DOHH2 (cell line): ENCODE measurements around the gene EVX1.

Experiments
- H3F3A ChIP-seq: fragments of 200-600 bp; sonication (generic), shearing (Covaris generic); 2 replicates; pipeline ENCODE4 v1.6.0; 2016; ENCODE audit warnings: antibody characterized with exemption, mild to moderate bottlenecking; ENCODE audit not compliant: control insufficient read depth, insufficient read depth
- H3K27ac ChIP-seq: fragments of 200-600 bp; sonication (generic); 2 replicates; pipeline ENCODE4 v1.5.1; 2014; ENCODE audit warnings: low read depth, mild to moderate bottlenecking, low read length, moderate library complexity
- H3K27me3 ChIP-seq: fragments of 200-600 bp; sonication (generic); 2 replicates; pipeline ENCODE4 v1.6.1; 2014; ENCODE audit warnings: mild to moderate bottlenecking, low read length, mixed read lengths; ENCODE audit not compliant: control insufficient read depth
- H3K36me3 ChIP-seq: fragments of 200-600 bp; sonication (generic); 2 replicates; pipeline ENCODE4 v1.6.1; 2014; ENCODE audit warnings: mild to moderate bottlenecking, low read length, moderate library complexity, mixed read lengths; ENCODE audit not compliant: control insufficient read depth
- H3K4me1 ChIP-seq: fragments of 200-600 bp; sonication (generic); 2 replicates; pipeline ENCODE4 v1.6.1; 2014; ENCODE audit warnings: mild to moderate bottlenecking, low read length, mixed read lengths; ENCODE audit not compliant: control insufficient read depth
- H3K4me2 ChIP-seq: fragments of 200-600 bp; sonication (generic); 2 replicates; pipeline ENCODE4 v1.6.0; 2014; ENCODE audit warnings: mild to moderate bottlenecking, low read length, moderate library complexity
- H3K4me3 ChIP-seq: fragments of 200-600 bp; sonication (generic); 2 replicates; pipeline ENCODE4 v1.5.1; 2014; ENCODE audit warnings: mild to moderate bottlenecking, low read length, mixed read lengths
- H3K79me2 ChIP-seq: fragments of 200-600 bp; sonication (generic); 2 replicates; pipeline ENCODE4 v1.6.1; 2014; ENCODE audit warnings: mild to moderate bottlenecking, low read length, mixed read lengths; ENCODE audit not compliant: control insufficient read depth
- H3K9me2 ChIP-seq: fragments of 200-600 bp; sonication (generic); replicated peaks from 2 replicates; pipeline ENCODE4 v1.6.1; 2014; ENCODE audit warnings: mild to moderate bottlenecking, low read length, mixed read lengths; ENCODE audit not compliant: control insufficient read depth
- H3K9me3 ChIP-seq: fragments of 200-600 bp; sonication (generic); 2 replicates; pipeline ENCODE4 v1.6.1; 2014; ENCODE audit warnings: antibody characterized with exemption, low read length, mixed read lengths; ENCODE audit not compliant: control insufficient read depth, insufficient read depth
- H4K20me1 ChIP-seq: fragments of 200-600 bp; sonication (generic); 2 replicates; pipeline ENCODE4 v1.6.0; 2014; ENCODE audit warnings: low read depth, mild to moderate bottlenecking, antibody characterized with exemption, low read length, moderate library complexity; ENCODE audit not compliant: control insufficient read depth, insufficient read depth
- EZH2phosphoT487 ChIP-seq: fragments of 200-600 bp; sonication (generic); IDR thresholded peaks from 2 replicates; pipeline ENCODE4 v1.6.1; 2017; ENCODE audit warnings: borderline replicate concordance, mild to moderate bottlenecking, antibody characterized with exemption, low read length, moderate library complexity, mixed read lengths
- TF ChIP-seq, protein P1 (sequence below): fragments of 200-600 bp; sonication (generic); IDR thresholded peaks from one replicate; pipeline ENCODE4 v1.5.1; 2014; ENCODE audit warnings: antibody characterized with exemption, mild to moderate bottlenecking, low read depth, low read length; ENCODE audit not compliant: poor library complexity, severe bottlenecking

The EVX1 gene

DNA sequence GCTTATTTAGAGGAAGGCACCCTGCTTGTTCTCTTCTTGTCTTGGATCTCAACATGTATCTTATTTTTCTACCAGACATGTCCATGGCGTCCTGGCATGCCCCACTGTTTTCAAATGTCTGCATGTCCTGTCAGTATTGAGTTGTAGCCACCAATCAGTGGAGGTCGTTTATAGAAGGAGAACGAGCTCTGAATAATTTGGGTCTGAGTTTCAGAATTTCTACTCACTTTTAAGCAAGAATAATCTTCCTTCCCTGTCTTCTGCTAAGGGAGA, 39.8 kb upstream of the EVX1 start:
- Histone ChIP-seq H3K27ac (no peak overlapping the region), H3K79me2 (no peaks in the 10 kb centered on the region), H3K9me3 (no peaks in the 10 kb centered on the region), H3K36me3 (no peaks in the 10 kb centered on the region), H3K27me3 (peaks cover 88% of the 10 kb centered on the region), H3K4me3 (no peak overlapping the region), H3K4me1 (peaks cover 15% of the 10 kb centered on the region), H3F3A (no peaks in the 10 kb centered on the region), H4K20me1 (peaks cover 4% of the 10 kb centered on the region; the same call in 1 of the 2 replicates), H3K9me2 (no peaks in the 10 kb centered on the region), H3K4me2 (no peak overlapping the region)
- TF ChIP-seq, protein P1, sequence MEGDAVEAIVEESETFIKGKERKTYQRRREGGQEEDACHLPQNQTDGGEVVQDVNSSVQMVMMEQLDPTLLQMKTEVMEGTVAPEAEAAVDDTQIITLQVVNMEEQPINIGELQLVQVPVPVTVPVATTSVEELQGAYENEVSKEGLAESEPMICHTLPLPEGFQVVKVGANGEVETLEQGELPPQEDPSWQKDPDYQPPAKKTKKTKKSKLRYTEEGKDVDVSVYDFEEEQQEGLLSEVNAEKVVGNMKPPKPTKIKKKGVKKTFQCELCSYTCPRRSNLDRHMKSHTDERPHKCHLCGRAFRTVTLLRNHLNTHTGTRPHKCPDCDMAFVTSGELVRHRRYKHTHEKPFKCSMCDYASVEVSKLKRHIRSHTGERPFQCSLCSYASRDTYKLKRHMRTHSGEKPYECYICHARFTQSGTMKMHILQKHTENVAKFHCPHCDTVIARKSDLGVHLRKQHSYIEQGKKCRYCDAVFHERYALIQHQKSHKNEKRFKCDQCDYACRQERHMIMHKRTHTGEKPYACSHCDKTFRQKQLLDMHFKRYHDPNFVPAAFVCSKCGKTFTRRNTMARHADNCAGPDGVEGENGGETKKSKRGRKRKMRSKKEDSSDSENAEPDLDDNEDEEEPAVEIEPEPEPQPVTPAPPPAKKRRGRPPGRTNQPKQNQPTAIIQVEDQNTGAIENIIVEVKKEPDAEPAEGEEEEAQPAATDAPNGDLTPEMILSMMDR: no peak
- no peak for TF ChIP-seq EZH2phosphoT487

DNA sequence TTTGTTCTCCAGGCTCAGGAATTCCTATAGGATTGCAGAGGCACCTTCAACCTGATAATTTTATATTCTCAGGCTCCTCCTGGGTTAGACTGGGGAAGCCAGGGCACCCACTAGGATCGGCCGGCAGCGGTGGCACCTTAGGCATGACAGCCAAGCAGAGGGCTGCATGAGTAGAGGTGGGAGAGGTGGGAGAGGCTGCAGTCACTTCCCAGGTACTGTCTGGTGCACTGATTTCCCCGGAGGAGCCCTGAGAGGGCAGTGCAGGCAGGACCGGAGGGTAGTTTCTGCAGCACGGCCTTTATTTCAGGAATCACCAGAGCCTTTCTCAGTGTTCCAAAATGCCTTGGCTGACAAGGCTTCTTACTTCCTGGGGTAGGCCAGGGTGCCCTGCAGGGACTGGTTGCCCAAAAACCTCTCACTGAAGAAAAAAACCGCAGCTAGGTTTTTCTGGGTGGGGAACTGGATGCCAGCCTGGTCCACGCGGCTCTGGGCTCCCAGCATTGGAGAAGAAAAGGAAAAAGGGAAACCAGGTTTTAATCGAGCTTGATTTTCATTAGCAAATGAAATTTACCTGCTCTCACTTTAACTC, 39.1 kb upstream of the EVX1 start:
- H4K20me1 ChIP-seq: peaks cover 4% of the 10 kb centered on the region; the same call in 1 of the 2 replicates

DNA sequence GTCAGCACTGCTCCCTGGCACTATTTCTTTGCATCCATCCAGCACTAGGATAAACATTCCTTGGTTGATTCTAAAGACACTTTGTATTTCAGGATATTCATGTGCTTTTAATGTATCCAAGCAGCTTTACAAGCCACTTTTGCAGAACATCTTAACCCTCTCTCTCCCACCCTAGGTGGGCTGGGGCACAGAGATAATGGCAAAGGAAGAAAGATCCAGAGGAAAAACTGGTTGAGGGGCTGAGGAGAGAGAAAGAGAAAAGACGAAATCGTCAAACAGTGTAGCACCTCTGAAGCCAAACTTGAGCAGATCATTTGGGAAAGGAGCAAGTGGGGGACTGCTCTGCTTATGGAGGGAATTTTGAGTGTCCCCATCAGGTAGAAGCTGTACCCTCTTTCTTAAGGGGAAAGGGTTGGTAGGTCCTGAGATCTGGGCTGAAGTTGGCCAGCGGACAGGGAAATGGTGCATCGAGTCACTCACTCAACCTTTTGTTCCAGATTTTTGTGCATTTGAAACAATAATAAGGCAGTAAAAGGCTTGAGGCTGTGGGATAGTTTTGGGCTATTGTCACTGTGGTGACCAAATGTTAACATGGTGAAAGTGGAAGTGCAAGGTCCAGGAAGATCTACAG, 38.5 kb upstream of the EVX1 start:
- Histone ChIP-seq H3K79me2 (no peaks in the 10 kb centered on the region), H4K20me1 (peaks cover 4% of the 10 kb centered on the region; the same call in 1 of the 2 replicates), H3K9me3 (no peaks in the 10 kb centered on the region), H3K27ac (no peak overlapping the region), H3K4me2 (no peak overlapping the region), H3K36me3 (no peaks in the 10 kb centered on the region), H3K4me3 (no peak overlapping the region), H3K9me2 (no peaks in the 10 kb centered on the region), H3F3A (no peaks in the 10 kb centered on the region), H3K4me1 (peaks cover 15% of the 10 kb centered on the region), H3K27me3 (peaks cover 88% of the 10 kb centered on the region)
- no peak for TF ChIP-seq EZH2phosphoT487
- TF ChIP-seq, protein P1: no peak

More for the DNA sequence above, 39.1 kb upstream of the EVX1 start:
- TF ChIP-seq, protein P1: no peak
- 0 out of 2 replicates have a peak, but pooled peaks have one; percentile 6 for TF ChIP-seq EZH2phosphoT487
- Histone ChIP-seq H3K9me3 (no peaks in the 10 kb centered on the region), H3K4me2 (no peak overlapping the region), H3K4me3 (no peak overlapping the region), H3K79me2 (no peaks in the 10 kb centered on the region), H3K4me1 (peaks cover 15% of the 10 kb centered on the region), H3K27me3 (peaks cover 88% of the 10 kb centered on the region), H3K36me3 (no peaks in the 10 kb centered on the region), H3K27ac (no peak overlapping the region), H3K9me2 (no peaks in the 10 kb centered on the region), H3F3A (no peaks in the 10 kb centered on the region)
